GM12872 (cell line): ENCODE data around the gene CITED4.
A peak's percentile ranks its signal among the peaks of the same experiment; 100 is the strongest.

Experiments used
- TF ChIP-seq, protein P1 (sequence below): IDR thresholded peaks from 3 replicates; pipeline ENCODE4 v1.5.1; 2011; ENCODE audit warnings: low read depth, mild to moderate bottlenecking, low read length, moderate library complexity; ENCODE audit not compliant: insufficient read depth

CITED4 gene

GRCh38 chr1:40849801-40850592 is 12.2 kb downstream of the CITED4 start:
- TF ChIP-seq, protein P1, sequence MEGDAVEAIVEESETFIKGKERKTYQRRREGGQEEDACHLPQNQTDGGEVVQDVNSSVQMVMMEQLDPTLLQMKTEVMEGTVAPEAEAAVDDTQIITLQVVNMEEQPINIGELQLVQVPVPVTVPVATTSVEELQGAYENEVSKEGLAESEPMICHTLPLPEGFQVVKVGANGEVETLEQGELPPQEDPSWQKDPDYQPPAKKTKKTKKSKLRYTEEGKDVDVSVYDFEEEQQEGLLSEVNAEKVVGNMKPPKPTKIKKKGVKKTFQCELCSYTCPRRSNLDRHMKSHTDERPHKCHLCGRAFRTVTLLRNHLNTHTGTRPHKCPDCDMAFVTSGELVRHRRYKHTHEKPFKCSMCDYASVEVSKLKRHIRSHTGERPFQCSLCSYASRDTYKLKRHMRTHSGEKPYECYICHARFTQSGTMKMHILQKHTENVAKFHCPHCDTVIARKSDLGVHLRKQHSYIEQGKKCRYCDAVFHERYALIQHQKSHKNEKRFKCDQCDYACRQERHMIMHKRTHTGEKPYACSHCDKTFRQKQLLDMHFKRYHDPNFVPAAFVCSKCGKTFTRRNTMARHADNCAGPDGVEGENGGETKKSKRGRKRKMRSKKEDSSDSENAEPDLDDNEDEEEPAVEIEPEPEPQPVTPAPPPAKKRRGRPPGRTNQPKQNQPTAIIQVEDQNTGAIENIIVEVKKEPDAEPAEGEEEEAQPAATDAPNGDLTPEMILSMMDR, result peak; percentile 93

GRCh38 chr1:40848530-40849189 is 13.5 kb downstream of the CITED4 start:
- TF ChIP-seq, protein P1, result peak; percentile 88

DNA sequence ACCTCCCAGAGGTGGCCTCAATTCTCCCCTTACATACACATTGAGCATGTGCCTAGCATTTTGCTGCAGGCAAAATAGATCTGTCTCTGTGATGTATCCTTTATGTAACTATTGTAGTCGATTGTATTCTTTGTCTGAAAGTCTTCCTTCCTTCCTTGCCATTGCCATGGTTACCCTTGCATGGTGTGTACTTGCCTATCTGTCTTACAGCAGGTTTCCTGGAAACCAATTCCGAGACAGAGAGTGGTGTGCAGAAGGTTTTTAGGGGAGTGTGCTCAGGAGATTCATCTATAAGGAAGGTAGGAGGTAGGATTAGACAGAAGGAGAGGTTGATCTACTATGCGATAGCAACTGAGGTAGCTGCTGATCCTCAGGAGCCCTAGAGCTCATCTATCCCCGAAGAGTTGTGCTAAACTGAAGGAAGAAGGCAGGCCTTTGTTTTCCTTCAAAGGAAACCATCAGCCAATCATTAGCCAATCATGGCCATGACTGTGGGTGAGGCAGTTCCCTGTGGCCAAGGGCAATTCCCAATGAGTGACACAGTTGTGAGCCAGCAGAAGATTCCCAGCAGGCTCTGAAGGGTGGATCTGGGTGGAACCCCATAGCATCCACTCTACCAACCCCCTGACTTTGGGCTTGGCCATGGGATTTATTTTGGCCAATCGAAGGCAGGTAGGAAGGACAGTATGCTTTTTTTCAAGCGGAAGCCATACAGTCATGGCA is 15.0 kb downstream of the CITED4 start:
- TF ChIP-seq, protein P1, result no peak

DNA sequence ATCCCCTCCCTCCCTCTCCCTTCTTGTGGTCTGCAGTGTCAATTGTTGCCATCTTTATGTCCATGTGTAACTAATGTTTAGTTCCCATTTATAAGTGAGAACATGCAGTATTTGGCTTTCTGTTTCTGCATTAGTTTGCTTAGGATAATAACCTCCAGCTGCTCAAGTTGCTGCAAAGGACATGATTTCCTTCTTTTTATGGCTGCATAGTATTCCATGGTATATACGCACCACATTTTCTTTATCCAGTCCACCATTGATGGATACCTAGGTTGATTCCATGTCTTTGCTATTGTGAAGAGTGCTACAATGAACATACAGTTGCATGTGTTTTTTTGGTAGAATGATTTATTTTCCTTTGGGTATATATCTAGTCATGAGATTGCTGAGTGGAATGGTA is 16.3 kb downstream of the CITED4 start:
- TF ChIP-seq, protein P1, result no peak

GRCh38 chr1:40844887-40845878 is 17.0 kb downstream of the CITED4 start:
- TF ChIP-seq, protein P1, result no peak

- TF ChIP-seq, protein P1, result no peak
These were observed 18.1 kb downstream of the CITED4 start for GRCh38 chr1:40844079-40844478.

DNA sequence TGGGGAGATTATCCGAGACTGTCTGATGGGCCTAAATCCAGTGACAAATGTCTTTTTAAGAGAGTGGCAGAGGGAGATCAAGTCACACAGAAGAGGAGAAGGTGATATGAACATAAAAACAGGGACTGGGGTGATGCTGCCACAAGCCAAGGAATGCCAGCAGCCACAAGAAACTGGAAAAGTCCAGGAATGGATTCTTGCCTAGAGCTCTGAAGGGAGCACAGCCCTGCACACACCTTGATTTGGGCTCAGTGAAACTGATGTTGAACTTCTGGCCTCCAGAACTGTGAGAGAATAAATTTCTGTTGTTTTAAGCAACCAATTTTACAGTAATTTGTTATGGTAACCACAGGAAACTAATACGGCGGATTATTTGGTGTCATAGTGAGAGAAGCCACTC is 19.5 kb downstream of the CITED4 start:
- TF ChIP-seq, protein P1, result no peak
